Motor neuron (in vitro differentiated cells): Measurements from ENCODE around the gene SLCO3A1. TPM values are rescaled to one million over a fixed set of nuclear protein-coding genes. Genes with fewer than 3 reads are reported as not detected.
"Not testable (repeated sequence)": the region's sequence is repeated elsewhere in the genome, so short reads cannot be mapped to it uniquely, and the experiment has no call there.

Experiments used
- ATAC-seq, 8 experiments: fragments of 200-7000 bp; cut with Tn5 transposase; replicated peaks in 6 of 8; 2 replicates each; pipeline ENCODE4 v1.8.0; 2021; ENCODE audit warnings: mild to moderate bottlenecking in 8 of 8, moderate library complexity in 8 of 8
- H3K27ac ChIP-seq, 2 donors: fragments of 250-450 bp; sonication (Bioruptor Pico); 2 replicates each; pipeline ENCODE4 v1.9.0; 2021; ENCODE audit warnings: antibody characterized with exemption in 2 of 2, mild to moderate bottlenecking in 2 of 2, moderate library complexity in 1 of 2
- H3K4me1 ChIP-seq, 2 donors: fragments of 250-450 bp; sonication (Bioruptor Pico); replicated peaks in 1 of 2; 2 replicates each; pipeline ENCODE4 v1.6.1; 2021; ENCODE audit warnings: antibody characterized with exemption in 2 of 2, mild to moderate bottlenecking in 2 of 2, moderate library complexity in 1 of 2
- H3K4me3 ChIP-seq, 5 donors: fragments of 250-450 bp; sonication (Bioruptor Pico); 2 replicates each; pipeline ENCODE4 v1.9.0; 2021; ENCODE audit warnings: antibody characterized with exemption in 5 of 5, mild to moderate bottlenecking in 5 of 5, moderate library complexity in 4 of 5
- WGBS, 10 experiments: fragments of 450-650 bp; shearing (Covaris generic); methylation state at CpG; one replicate each; pipeline ENCODE4 v1.0.0; 2022; 5-methylcytosine and 5-hydroxymethylcytosine counted together
- in situ Hi-C, 9 experiments: fragments of 400-800 bp; cut with MboI; loops; one replicate each; pipeline ENCODE4 v1.15.0; 2021; ENCODE audit warnings: low sequenced_read_pairs in 9 of 9, low pct_unique_long_range_greater_than_20kb in 2 of 9; ENCODE audit not compliant: unreplicated experiment in 9 of 9
- total RNA-seq, 8 experiments: library from RNA; unstranded; fragments of 300-600 nt; gene quantifications; 2 replicates each; pipeline versions ENCODE4 v1.2.3 to v1.2.4, GENCODE V29; 2022

SLCO3A1 gene
- total RNA-seq, 8 experiments from 2014 or later: 2.2 to 19.6 (median 4.9) TPM

GRCh38 chr15:92207601-92208000, 354.1 kb downstream of the SLCO3A1 start:
- in situ Hi-C loops: loop anchor here in 1 of 9 experiments (25.0 kb wide), 1 partner anchor 95 kb away; no protein-coding TSS in a partner anchor
- WGBS, 10 experiments: 35 to 84% (median 66%) methylated on average over 1 to 6 of the region's 6 CpGs; no CpG with 5 or more reads in 4 of the 10 experiments
- not testable (repeated sequence) for H3K4me3 ChIP-seq, H3K4me1 ChIP-seq, ATAC-seq, H3K27ac ChIP-seq
